GM19193 (cell line): ENCODE measurements around the gene MCIDAS.

Source experiments
- POLR2A ChIP-seq: IDR thresholded peaks from 4 replicates; pipeline ENCODE4 v1.6.1; 2011; ENCODE audit not compliant: insufficient read depth, insufficient read length; ENCODE audit errors: extremely low read depth

Gene MCIDAS

GRCh38 chr5:55226934-55227663, at the start of gene MCIDAS:
TSS of gene MCIDAS (minus strand) at chr5:55227315. CDS start at chr5:55227138, 177 bp downstream.
- TF ChIP-seq POLR2A, result no peak

- TF ChIP-seq POLR2A, result no peak
Measured at GRCh38 chr5:55276771-55277170, 49.7 kb upstream of the MCIDAS start.

- no peak for TF ChIP-seq POLR2A
Measured at GRCh38 chr5:55258339-55258738, 31.2 kb upstream of the MCIDAS start.

- no peak for TF ChIP-seq POLR2A
Measured at GRCh38 chr5:55254802-55255201, 27.7 kb upstream of the MCIDAS start.

- no peak for TF ChIP-seq POLR2A
Measured at GRCh38 chr5:55250064-55250463, 22.9 kb upstream of the MCIDAS start.

- no peak for TF ChIP-seq POLR2A
Measured at GRCh38 chr5:55241746-55242145, 14.6 kb upstream of the MCIDAS start.

GRCh38 chr5:55236800-55237199, 9.7 kb upstream of the MCIDAS start:
- TF ChIP-seq POLR2A, result no peak

GRCh38 chr5:55234121-55234700, 7.1 kb upstream of the MCIDAS start:
- no peak for TF ChIP-seq POLR2A

- TF ChIP-seq POLR2A, result no peak
Measured at GRCh38 chr5:55232985-55233928, 6.1 kb upstream of the MCIDAS start, which contains the start of gene CCNO. TSS of gene CCNO (minus strand) at chr5:55233608. CDS start at chr5:55233523, 85 bp downstream.

GRCh38 chr5:55232271-55232984, 5.3 kb upstream of the MCIDAS start:
- no peak for TF ChIP-seq POLR2A

GRCh38 chr5:55231919-55232270, 4.8 kb upstream of the MCIDAS start:
- TF ChIP-seq POLR2A, result no peak

GRCh38 chr5:55231029-55231918, 4.2 kb upstream of the MCIDAS start:
- TF ChIP-seq POLR2A, result no peak

GRCh38 chr5:55230086-55230629, 3.0 kb upstream of the MCIDAS start:
- no peak for TF ChIP-seq POLR2A
